Upper lobe of left lung (tissue), 4 donors: ENCODE results near the gene TDRD12.

Source experiments
- CTCF ChIP-seq, 6 experiments: fragments of 450-650 bp in 4 of 6; fragments of 200-600 bp in 2 of 6; sonication (generic) in 2 of 6; IDR thresholded peaks; one replicate each; pipeline ENCODE4 v1.5.1; 2016 to 2019; ENCODE audit warnings: antibody characterized with exemption in 6 of 6
- POLR2A ChIP-seq, 4 donors: fragments of 450-650 bp; IDR thresholded peaks; one replicate each; pipeline ENCODE4 v1.5.1; 2016 to 2017; ENCODE audit warnings: antibody characterized with exemption in 4 of 4, mild to moderate bottlenecking in 2 of 4

- TF ChIP-seq CTCF (IDR thresholded peaks at IDR 0.05) (no peak), POLR2A (IDR thresholded peaks at IDR 0.05) (no peak)
These were observed 104.2 kb downstream of the TDRD12 start for GRCh38 chr19:32823747-32824102.
